H1 (cell line): ENCODE measurements around the gene TBC1D22A. TPM values are rescaled to one million over a fixed set of nuclear protein-coding genes. Genes with fewer than 3 reads are reported as not detected.

Source experiments
- CTCF ChIA-PET: fragments of 300-600 bp; sonication (Branson Sonifier 250); formaldehyde crosslinking; loops from one replicate; lab custom pipeline; 2021; ENCODE audit not compliant: partially characterized antibody; lab: Charles Lee
- POLR2A ChIA-PET: fragments of 300-600 bp; sonication (Branson Sonifier 250); formaldehyde crosslinking; loops from one replicate; lab custom pipeline; 2021; ENCODE audit warnings: inconsistent platforms; ENCODE audit not compliant: partially characterized antibody; lab: Charles Lee
- DNase-seq, 2 experiments: peaks; one replicate each; pipeline versions ENCODE4 v3.0.0 to v3.0.0-alpha.2; 2010 to 2022; ENCODE audit warnings: low spot score in 2 of 2, low read depth in 1 of 2, mixed read lengths in 1 of 2
- FAIRE-seq: peaks from 2 replicates; lab custom pipeline; 2011; peaks lifted over from hg19 to GRCh38; lab: Jason Lieb, UNC
- H2AFZ ChIP-seq: 2 replicates; pipeline ENCODE4 v1.8.1; 2012; ENCODE audit warnings: low read length, inconsistent platforms
- H2AK5ac ChIP-seq: 2 replicates; pipeline ENCODE4 v1.6.1; 2013; ENCODE audit warnings: low read depth, low read length
- H2BK120ac ChIP-seq: replicated peaks from 2 replicates; pipeline ENCODE3; 2013; ENCODE audit warnings: low read depth, low read length, inconsistent platforms
- H2BK12ac ChIP-seq: 2 replicates; pipeline ENCODE4 v1.6.1; 2013; ENCODE audit warnings: low read depth, low read length
- H2BK15ac ChIP-seq: 2 replicates; pipeline ENCODE4 v1.6.1; 2013; ENCODE audit warnings: low read length
- H2BK20ac ChIP-seq: 2 replicates; pipeline ENCODE4 v1.6.1; 2013; ENCODE audit warnings: low read length
- H2BK5ac ChIP-seq: 2 replicates; pipeline ENCODE4 v1.6.1; 2013; ENCODE audit warnings: low read depth, low read length
- H3K14ac ChIP-seq: 2 replicates; pipeline ENCODE4 v1.6.1; 2013; ENCODE audit warnings: inconsistent platforms; ENCODE audit not compliant: insufficient read length
- H3K18ac ChIP-seq: 2 replicates; pipeline ENCODE4 v1.6.1; 2013; ENCODE audit warnings: low read length; ENCODE audit errors: extremely low read depth
- H3K23ac ChIP-seq: 2 replicates; pipeline ENCODE4 v1.6.1; 2013; ENCODE audit warnings: inconsistent platforms; ENCODE audit not compliant: insufficient read length
- H3K23me2 ChIP-seq: 2 replicates; pipeline ENCODE4 v1.6.1; 2013; ENCODE audit warnings: low read depth, low read length
- H3K27ac ChIP-seq: 2 replicates; pipeline ENCODE4 v1.6.1; 2011; ENCODE audit warnings: low read depth, low read length, inconsistent platforms
- H3K27me3 ChIP-seq, 4 experiments: replicated peaks in 1 of 4; 1 replicate in 1 of 4; 2 replicates in 3 of 4; pipeline versions ENCODE4 v1.6.1 to v1.8.1; 2011 to 2013; ENCODE audit warnings: low read length in 3 of 4, mild to moderate bottlenecking in 3 of 4, inconsistent platforms in 2 of 4, mixed read lengths in 2 of 4, moderate library complexity in 1 of 4; ENCODE audit not compliant: control insufficient read depth in 3 of 4, insufficient read depth in 3 of 4; ENCODE audit errors: extremely low read depth in 1 of 4
- H3K36me3 ChIP-seq, 4 experiments: 2 replicates each; pipeline versions ENCODE4 v1.6.1 to v1.8.1; 2011 to 2013; ENCODE audit warnings: mild to moderate bottlenecking in 4 of 4, low read length in 3 of 4, moderate library complexity in 2 of 4, control low read depth in 1 of 4, inconsistent platforms in 1 of 4; ENCODE audit not compliant: insufficient read depth in 4 of 4, control insufficient read depth in 2 of 4
- H3K4ac ChIP-seq: replicated peaks from 2 replicates; pipeline ENCODE3; 2013; ENCODE audit warnings: low read length, low read depth, mixed read lengths, inconsistent platforms; ENCODE audit not compliant: insufficient read length
- H3K4me1 ChIP-seq, 4 experiments: replicated peaks in 1 of 4; 1 replicate in 1 of 4; 2 replicates in 3 of 4; pipeline versions ENCODE4 v1.6.1 to v1.8.1; 2011 to 2013; ENCODE audit warnings: low read length in 3 of 4, inconsistent platforms in 2 of 4, mixed read lengths in 1 of 4; ENCODE audit not compliant: insufficient read depth in 4 of 4, control insufficient read depth in 3 of 4
- H3K4me2 ChIP-seq, 2 experiments: 2 replicates each; pipeline versions ENCODE4 v1.6.1 to v1.8.1; 2011 to 2013; ENCODE audit warnings: low read depth in 2 of 2, low read length in 2 of 2, control low read depth in 1 of 2, inconsistent platforms in 1 of 2, mild to moderate bottlenecking in 1 of 2; ENCODE audit not compliant: insufficient read depth in 1 of 2
- H3K4me3 ChIP-seq, 4 experiments: fragments of 200-600, 300-600 bp in 1 of 4; sonication (generic), shearing (Covaris generic), sonication (Bioruptor Twin) in 1 of 4; 2 replicates each; pipeline versions ENCODE4 v1.5.1 to v1.8.1; 2011 to 2016; ENCODE audit warnings: low read length in 4 of 4, low read depth in 3 of 4, control low read depth in 2 of 4, inconsistent platforms in 2 of 4, mild to moderate bottlenecking in 2 of 4, mixed read lengths in 1 of 4, moderate library complexity in 1 of 4; ENCODE audit not compliant: insufficient read depth in 2 of 4; ENCODE audit errors: extremely low read depth in 1 of 4
- H3K56ac ChIP-seq: replicated peaks from 2 replicates; pipeline ENCODE3; 2013; ENCODE audit warnings: low read depth, mild to moderate bottlenecking, mixed read lengths, low read length, inconsistent platforms; ENCODE audit not compliant: insufficient read length
- H3K79me1 ChIP-seq: 2 replicates; pipeline ENCODE4 v1.6.1; 2013; ENCODE audit warnings: low read depth, low read length, control low read depth
- H3K79me2 ChIP-seq, 2 experiments: 2 replicates each; pipeline versions ENCODE4 v1.6.1 to v1.8.1; 2012 to 2013; ENCODE audit warnings: low read length in 2 of 2, mild to moderate bottlenecking in 2 of 2, inconsistent platforms in 1 of 2; ENCODE audit not compliant: insufficient read depth in 2 of 2, control insufficient read depth in 1 of 2
- H3K9ac ChIP-seq, 4 experiments: replicated peaks in 1 of 4; 1 replicate in 1 of 4; 2 replicates in 3 of 4; pipeline versions ENCODE4 v1.6.1 to v1.8.1; 2011 to 2013; ENCODE audit warnings: low read depth in 3 of 4, low read length in 3 of 4, control low read depth in 2 of 4, mild to moderate bottlenecking in 2 of 4, moderate library complexity in 2 of 4, inconsistent platforms in 1 of 4; ENCODE audit errors: extremely low read depth in 1 of 4
- H3K9me3 ChIP-seq, 2 experiments: 2 replicates each; pipeline versions ENCODE4 v1.6.1 to v1.8.1; 2012 to 2013; ENCODE audit warnings: mild to moderate bottlenecking in 2 of 2, moderate library complexity in 2 of 2, control low read depth in 1 of 2, inconsistent platforms in 1 of 2, low read depth in 1 of 2, low read length in 1 of 2, mixed read lengths in 1 of 2; ENCODE audit not compliant: insufficient read depth in 2 of 2
- H4K20me1 ChIP-seq, 2 experiments: replicated peaks in 1 of 2; 2 replicates each; pipeline versions ENCODE3 to v1.8.1; 2011 to 2013; ENCODE audit warnings: inconsistent platforms in 2 of 2, low read length in 2 of 2, mild to moderate bottlenecking in 1 of 2; ENCODE audit not compliant: insufficient read depth in 2 of 2, control insufficient read depth in 1 of 2
- H4K5ac ChIP-seq: 2 replicates; pipeline ENCODE4 v1.6.1; 2013; ENCODE audit warnings: low read length, low read depth, mixed read lengths, inconsistent platforms; ENCODE audit not compliant: insufficient read length
- H4K8ac ChIP-seq: 2 replicates; pipeline ENCODE4 v1.8.0; 2013; ENCODE audit warnings: mild to moderate bottlenecking, moderate library complexity, low read length, inconsistent platforms; ENCODE audit not compliant: insufficient read depth; ENCODE audit errors: extremely low read depth
- H4K91ac ChIP-seq: replicated peaks from 2 replicates; pipeline ENCODE3; 2013; ENCODE audit warnings: low read length, mixed read lengths, inconsistent platforms; ENCODE audit not compliant: insufficient read length
- BRCA1 ChIP-seq: IDR thresholded peaks from 2 replicates; pipeline ENCODE4 v1.6.1; 2012; ENCODE audit warnings: low read depth, low read length, improper control_type of control experiment
- CEBPB ChIP-seq: IDR thresholded peaks from 2 replicates; pipeline ENCODE4 v1.6.1; 2012; ENCODE audit warnings: low read depth, low read length
- CHD1 ChIP-seq: IDR thresholded peaks from 2 replicates; pipeline ENCODE4 v1.6.1; 2012; ENCODE audit warnings: low read depth, low read length, improper control_type of control experiment
- EZH2 ChIP-seq: fragments of 200-600 bp; sonication (generic); IDR thresholded peaks from 2 replicates; pipeline ENCODE4 v1.7.1; 2012; ENCODE audit warnings: low read depth, mild to moderate bottlenecking, moderate library complexity, low read length, inconsistent platforms; ENCODE audit not compliant: severe bottlenecking
- JUN ChIP-seq: IDR thresholded peaks from 2 replicates; pipeline ENCODE4 v1.6.1; 2011; ENCODE audit warnings: low read depth, mild to moderate bottlenecking, improper control_type of control experiment, low read length
- POLR2AphosphoS5 ChIP-seq: IDR thresholded peaks from 2 replicates; pipeline ENCODE4 v1.6.1; 2011; ENCODE audit warnings: low read depth, low read length
- RBBP5 ChIP-seq: IDR thresholded peaks from 2 replicates; pipeline ENCODE4 v1.7.1; 2012; ENCODE audit warnings: low read depth, mild to moderate bottlenecking, inconsistent platforms, low read length, moderate library complexity, borderline replicate concordance
- RNF2 ChIP-seq: fragments of 200-900, 300-1000 bp; sonication (generic); IDR thresholded peaks from 2 replicates; pipeline ENCODE4 v1.7.1; 2016; ENCODE audit warnings: borderline replicate concordance, low read depth, mild to moderate bottlenecking, antibody characterized with exemption, low read length; ENCODE audit not compliant: poor library complexity, severe bottlenecking; ENCODE audit errors: missing control alignments
- SUZ12 ChIP-seq: fragments of 200-600 bp; sonication (generic); IDR thresholded peaks from 2 replicates; pipeline ENCODE4 v1.6.1; 2012; ENCODE audit warnings: mild to moderate bottlenecking, inconsistent platforms, low read length, moderate library complexity, mixed read lengths
- WGBS, 2 experiments: shearing (Covaris generic) in 1 of 2; methylation state at CpG; one replicate each; pipeline versions ENCODE4 v1.1.6 to v1.1.7; 2013 to 2015; ENCODE audit warnings: low lambda C conversion rate in 2 of 2, mixed read lengths in 2 of 2, inconsistent platforms in 1 of 2, low coverage in 1 of 2, missing lambda C conversion rate in 1 of 2; ENCODE audit not compliant: insufficient replicate concordance in 2 of 2, insufficient coverage in 1 of 2, insufficient read length in 1 of 2; ENCODE audit errors: extremely low coverage in 1 of 2, missing lambda C conversion rate in 1 of 2; 5-methylcytosine and 5-hydroxymethylcytosine counted together
- polyA plus RNA-seq, 7 experiments: library from polyadenylated mRNA; depleted of rRNA in 3 of 7; stranded (reverse) in 5 of 7; unstranded in 2 of 7; fragments of >200 nt in 5 of 7; fragments of 200-250 nt in 2 of 7; gene quantifications; 1 replicate in 5 of 7; 2 replicates in 1 of 7; 4 replicates in 1 of 7; pipeline versions ENCODE4 v1.2.1 to v1.2.3, GENCODE V29; 2011 to 2013; ENCODE audit warnings: missing spikeins in 2 of 7, mixed read lengths in 2 of 7
- total RNA-seq: library from RNA; stranded (reverse); fragmentation: NEBNext Ultra II Directional; extraction: Animal tissue kit (Norgen Biotek cat#: 25700); gene quantifications from 2 replicates; pipeline ENCODE4 v1.2.1, GENCODE V29; 2021
- TF ChIP-seq, protein P1 (sequence below): IDR thresholded peaks from 2 replicates; pipeline ENCODE4 v1.6.1; 2011; ENCODE audit warnings: low read length, improper control_type of control experiment
- TF ChIP-seq, protein P2 (sequence below): IDR thresholded peaks from 2 replicates; pipeline ENCODE4 v1.6.1; 2012; ENCODE audit warnings: inconsistent platforms

Gene TBC1D22A
- total and polyA plus RNA-seq, 2 of the 8 experiments (the other 6 are each of a cell fraction or from before 2014, with no cell fraction given), result 11.9 to 18.4 TPM

DNA sequence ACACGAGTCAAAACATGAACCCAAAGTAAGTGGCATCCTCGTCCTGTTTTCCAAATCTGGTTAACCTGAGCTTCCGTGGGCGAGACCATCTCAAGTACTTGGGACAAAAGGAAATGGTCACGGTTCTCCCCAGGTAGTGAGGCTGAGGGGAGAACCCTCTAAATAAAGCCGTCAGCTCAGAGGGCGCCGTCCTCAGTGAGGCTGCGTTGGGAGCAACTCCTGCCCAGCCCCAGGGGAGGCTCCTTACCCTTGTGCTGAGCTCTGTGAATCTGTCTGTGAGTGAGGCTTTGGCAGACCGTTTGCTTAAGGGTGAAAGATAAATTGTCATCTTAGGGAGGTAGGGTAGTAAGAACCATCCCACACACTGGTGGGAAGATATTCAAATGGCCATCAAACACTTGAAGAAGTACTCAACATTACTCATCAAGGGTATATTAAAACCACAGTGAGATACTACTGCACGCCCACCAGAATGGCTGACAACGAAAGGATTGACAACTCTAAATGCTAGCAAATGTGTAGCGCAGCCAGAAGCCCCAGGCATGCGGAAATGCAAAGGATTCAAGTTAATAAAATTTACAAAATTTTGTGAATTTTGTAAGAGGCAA lies 321.0 kb downstream of the TBC1D22A start:
- peaks cover 0 to 3% of the 10 kb centered on the region in 2 experiments for H4K20me1 ChIP-seq
- H3K79me2 ChIP-seq, result no peaks in the 10 kb centered on the region
- no peak overlapping the region for H3K18ac ChIP-seq
- no peak overlapping the region for H2BK12ac ChIP-seq
- peaks cover 0 to 5% (median 1%) of the 10 kb centered on the region in 4 experiments; a peak in 3 of 7 replicates for H3K4me1 ChIP-seq
- H3K36me3 ChIP-seq, result no peaks in the 10 kb centered on the region
- no peaks in the 10 kb centered on the region for H3K79me1 ChIP-seq
- no peak overlapping the region for H3K4ac ChIP-seq
- no peak overlapping the region for H3K27ac ChIP-seq
- H4K5ac ChIP-seq, result no peak overlapping the region
- DNase-seq, result no peak
- H3K23ac ChIP-seq, result no peak overlapping the region
- H3K9ac ChIP-seq, result no peak overlapping the region
- no peaks in the 10 kb centered on the region for H3K23me2 ChIP-seq
- FAIRE-seq, result no peak
- H3K9me3 ChIP-seq, result peaks cover 0 to 12% of the 10 kb centered on the region in 2 experiments; a peak in 2 of 4 replicates
- H4K91ac ChIP-seq, result no peak overlapping the region
- 93% methylated on average over 14 of the region's 14 CpGs; no CpG with 5 or more reads in 1 of the 2 experiments for WGBS, 2 experiments
- no peak overlapping the region for H2AFZ ChIP-seq
- TF ChIP-seq, protein P1, sequence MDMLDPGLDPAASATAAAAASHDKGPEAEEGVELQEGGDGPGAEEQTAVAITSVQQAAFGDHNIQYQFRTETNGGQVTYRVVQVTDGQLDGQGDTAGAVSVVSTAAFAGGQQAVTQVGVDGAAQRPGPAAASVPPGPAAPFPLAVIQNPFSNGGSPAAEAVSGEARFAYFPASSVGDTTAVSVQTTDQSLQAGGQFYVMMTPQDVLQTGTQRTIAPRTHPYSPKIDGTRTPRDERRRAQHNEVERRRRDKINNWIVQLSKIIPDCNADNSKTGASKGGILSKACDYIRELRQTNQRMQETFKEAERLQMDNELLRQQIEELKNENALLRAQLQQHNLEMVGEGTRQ, result no peak
- TF ChIP-seq, protein P2, sequence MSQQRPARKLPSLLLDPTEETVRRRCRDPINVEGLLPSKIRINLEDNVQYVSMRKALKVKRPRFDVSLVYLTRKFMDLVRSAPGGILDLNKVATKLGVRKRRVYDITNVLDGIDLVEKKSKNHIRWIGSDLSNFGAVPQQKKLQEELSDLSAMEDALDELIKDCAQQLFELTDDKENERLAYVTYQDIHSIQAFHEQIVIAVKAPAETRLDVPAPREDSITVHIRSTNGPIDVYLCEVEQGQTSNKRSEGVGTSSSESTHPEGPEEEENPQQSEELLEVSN, result no peak
- no peak for TF ChIP-seq CHD1
- no peak for TF ChIP-seq SUZ12
- no peak for TF ChIP-seq BRCA1
- TF ChIP-seq RNF2, result no peak
- no peak for TF ChIP-seq CEBPB
- TF ChIP-seq JUN, result no peak
- no peak for TF ChIP-seq POLR2AphosphoS5
- TF ChIP-seq EZH2, result no peak
- no peak for TF ChIP-seq RBBP5
- no peak overlapping the region for H3K56ac ChIP-seq
- no peak overlapping the region for H3K4me3 ChIP-seq
- H4K8ac ChIP-seq, result no peak overlapping the region; the same call in 1 of the 2 replicates
- ChIA-PET POLR2A (no interaction called here), CTCF (interaction anchor here (0.7 kb wide), 1 partner anchor 285 kb away, joined by 3 read pairs; no protein-coding TSS in a partner anchor)
- no peaks in the 10 kb centered on the region for H3K27me3 ChIP-seq
- no peak overlapping the region for H3K4me2 ChIP-seq
- no peak overlapping the region for H2AK5ac ChIP-seq
- no peak overlapping the region for H3K14ac ChIP-seq
- H2BK120ac ChIP-seq, result no peak overlapping the region
- no peak overlapping the region for H2BK15ac ChIP-seq
- H2BK5ac ChIP-seq, result no peak overlapping the region
- H2BK20ac ChIP-seq, result no peak overlapping the region
